Lower leg skin (tissue), 4 donors: Measurements from ENCODE around the gene GBF1. TPM values are rescaled to one million over a fixed set of nuclear protein-coding genes. Genes with fewer than 3 reads are reported as not detected.

ENCODE experiments used
- DNase-seq, 2 donors: peaks; one replicate each; pipeline ENCODE4 v3.0.0-alpha.2; 2019; ENCODE audit warnings: low spot score in 2 of 2
- H3K4me3 ChIP-seq: fragments of 200-600 bp; sonication (generic); 2 replicates; pipeline ENCODE4 v1.5.1; 2017; ENCODE audit warnings: mild to moderate bottlenecking, low read depth; ENCODE audit not compliant: poor library complexity, severe bottlenecking
- CTCF ChIP-seq, 3 donors: fragments of 450-650 bp; IDR thresholded peaks; one replicate each; pipeline ENCODE4 v1.5.1; 2016; ENCODE audit warnings: antibody characterized with exemption in 3 of 3, mild to moderate bottlenecking in 3 of 3, moderate library complexity in 2 of 3
- POLR2A ChIP-seq, 2 donors: fragments of 450-650 bp; IDR thresholded peaks; one replicate each; pipeline ENCODE4 v1.6.1; 2016 to 2017; ENCODE audit warnings: antibody characterized with exemption in 2 of 2, mild to moderate bottlenecking in 1 of 2, moderate library complexity in 1 of 2
- WGBS, 2 donors: methylation state at CpG; one replicate each; pipeline ENCODE4 v1.1.5; 2018; 5-methylcytosine and 5-hydroxymethylcytosine counted together
- intact Hi-C: fragments of 100-400 bp; cut with DNase I; formaldehyde crosslinking; loops from one replicate; pipeline ENCODE4 v1.15.0; 2023; ENCODE audit warnings: low total_unique reads
- total RNA-seq, 4 donors: library from RNA; depleted of rRNA; stranded (reverse); fragments of >200 nt; gene quantifications; one replicate each; pipeline ENCODE4 v1.1.0, GENCODE V29; 2016

The GBF1 gene, protein sequence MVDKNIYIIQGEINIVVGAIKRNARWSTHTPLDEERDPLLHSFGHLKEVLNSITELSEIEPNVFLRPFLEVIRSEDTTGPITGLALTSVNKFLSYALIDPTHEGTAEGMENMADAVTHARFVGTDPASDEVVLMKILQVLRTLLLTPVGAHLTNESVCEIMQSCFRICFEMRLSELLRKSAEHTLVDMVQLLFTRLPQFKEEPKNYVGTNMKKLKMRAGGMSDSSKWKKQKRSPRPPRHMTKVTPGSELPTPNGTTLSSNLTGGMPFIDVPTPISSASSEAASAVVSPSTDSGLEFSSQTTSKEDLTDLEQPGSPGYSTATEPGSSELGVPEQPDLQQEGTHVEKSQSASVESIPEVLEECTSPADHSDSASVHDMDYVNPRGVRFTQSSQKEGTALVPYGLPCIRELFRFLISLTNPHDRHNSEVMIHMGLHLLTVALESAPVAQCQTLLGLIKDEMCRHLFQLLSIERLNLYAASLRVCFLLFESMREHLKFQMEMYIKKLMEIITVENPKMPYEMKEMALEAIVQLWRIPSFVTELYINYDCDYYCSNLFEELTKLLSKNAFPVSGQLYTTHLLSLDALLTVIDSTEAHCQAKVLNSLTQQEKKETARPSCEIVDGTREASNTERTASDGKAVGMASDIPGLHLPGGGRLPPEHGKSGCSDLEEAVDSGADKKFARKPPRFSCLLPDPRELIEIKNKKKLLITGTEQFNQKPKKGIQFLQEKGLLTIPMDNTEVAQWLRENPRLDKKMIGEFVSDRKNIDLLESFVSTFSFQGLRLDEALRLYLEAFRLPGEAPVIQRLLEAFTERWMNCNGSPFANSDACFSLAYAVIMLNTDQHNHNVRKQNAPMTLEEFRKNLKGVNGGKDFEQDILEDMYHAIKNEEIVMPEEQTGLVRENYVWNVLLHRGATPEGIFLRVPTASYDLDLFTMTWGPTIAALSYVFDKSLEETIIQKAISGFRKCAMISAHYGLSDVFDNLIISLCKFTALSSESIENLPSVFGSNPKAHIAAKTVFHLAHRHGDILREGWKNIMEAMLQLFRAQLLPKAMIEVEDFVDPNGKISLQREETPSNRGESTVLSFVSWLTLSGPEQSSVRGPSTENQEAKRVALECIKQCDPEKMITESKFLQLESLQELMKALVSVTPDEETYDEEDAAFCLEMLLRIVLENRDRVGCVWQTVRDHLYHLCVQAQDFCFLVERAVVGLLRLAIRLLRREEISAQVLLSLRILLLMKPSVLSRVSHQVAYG (N-terminal part only)
- total RNA-seq: 10 to 100 TPM; 30.1 to 42.6 (median 39.1) TPM

DNA sequence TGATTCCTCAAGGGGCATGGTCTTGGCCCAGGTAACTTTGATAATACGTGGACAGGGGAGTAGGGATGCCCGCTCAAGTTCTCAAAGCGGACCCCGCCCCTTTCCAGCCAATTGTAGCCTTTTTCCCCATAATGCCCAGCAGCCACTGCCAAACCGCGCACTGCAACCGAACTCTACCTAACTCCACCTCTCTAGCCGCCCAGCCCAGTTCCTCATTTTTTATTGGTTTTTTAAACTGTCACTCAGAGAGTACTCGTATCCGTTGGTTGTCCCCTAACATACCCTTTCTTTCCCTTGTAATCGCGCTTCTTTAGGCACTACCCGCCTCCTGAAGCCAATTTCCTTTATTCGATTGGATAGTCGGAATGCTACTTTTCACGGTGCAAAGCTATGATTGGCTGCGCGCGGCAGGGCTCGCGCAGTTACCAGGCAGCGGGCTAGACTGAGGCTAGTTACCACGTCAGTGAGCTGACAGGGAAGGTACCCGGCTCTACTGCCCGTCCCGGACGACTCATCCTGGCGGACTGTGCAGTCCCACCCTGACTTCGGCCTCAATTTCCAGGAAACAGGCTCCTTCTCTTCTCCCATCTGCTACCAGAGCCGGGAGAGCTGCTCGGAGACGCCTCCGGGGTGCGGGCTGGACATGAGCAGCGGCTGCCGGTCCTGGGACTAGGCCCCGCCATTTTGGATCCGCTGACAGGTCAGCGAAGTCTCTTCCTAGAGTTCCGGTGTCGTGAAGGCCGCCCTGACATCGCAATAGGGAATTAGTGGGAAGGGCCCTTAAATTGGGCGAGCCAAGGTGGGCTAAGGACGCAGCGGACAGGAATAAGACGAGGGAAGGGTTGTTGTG is at the start of gene GBF1:
TSS of gene GBF1 (plus strand) at position 451 of the 850 bp plus-strand sequence. CDS start 13,407 bp downstream, outside the sequence.
- no peak for TF ChIP-seq POLR2A (IDR thresholded peaks at IDR 0.05)
- TF ChIP-seq CTCF (IDR thresholded peaks at IDR 0.05): no peak
- peak; percentile 96 to 98 for DNase-seq
- WGBS, 2 donors: 1% methylated on average over 36 to 47 of the region's 47 CpGs
- H3K4me3 ChIP-seq: peak within 1 kb of the TSS; percentile 73
- intact Hi-C loops: no loop called here

DNA sequence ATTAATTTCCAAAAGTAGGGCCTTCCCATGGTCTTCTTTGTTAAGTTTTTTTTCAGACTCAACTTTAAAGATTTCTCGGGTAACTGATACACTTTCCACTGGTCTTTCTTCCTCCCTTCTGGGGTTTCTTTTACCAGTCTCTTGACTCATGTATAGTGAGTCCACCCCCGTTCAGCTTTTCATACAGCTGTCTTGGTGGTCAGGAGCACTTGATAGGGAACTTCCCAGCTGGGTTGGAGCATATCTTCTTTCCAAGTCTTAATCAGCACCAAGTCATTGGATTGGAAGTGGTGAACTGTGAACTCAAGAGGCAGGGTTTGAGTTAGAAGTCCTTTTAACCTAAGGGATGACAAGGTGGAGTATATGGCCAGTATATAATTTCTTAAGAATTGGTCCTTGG is 48.4 kb upstream of the GBF1 start:
- no peak for TF ChIP-seq CTCF (IDR thresholded peaks at IDR 0.05)
- no peak for TF ChIP-seq POLR2A (IDR thresholded peaks at IDR 0.05)
- no peak overlapping the region for H3K4me3 ChIP-seq
- intact Hi-C loops: no loop called here
- WGBS, 2 donors: 69 to 84% methylated on average over 2 of the region's 2 CpGs
- DNase-seq: no peak

- intact Hi-C loops: no loop called here
- 80 to 82% methylated on average over 2 of the region's 2 CpGs for WGBS, 2 donors
- no peak overlapping the region for H3K4me3 ChIP-seq
- no peak for DNase-seq
- TF ChIP-seq CTCF (IDR thresholded peaks at IDR 0.05) (no peak), POLR2A (IDR thresholded peaks at IDR 0.05) (no peak)
Measured at GRCh38 chr10:102198027-102198426, 47.3 kb upstream of the GBF1 start.

- intact Hi-C loops: no loop called here
- H3K4me3 ChIP-seq: no peak overlapping the region
- 85 to 94% methylated on average over 9 to 31 of the region's 34 CpGs for WGBS, 2 donors
- TF ChIP-seq POLR2A (IDR thresholded peaks at IDR 0.05) (no peak), CTCF (IDR thresholded peaks at IDR 0.05) (no peak)
- no peak for DNase-seq
Measured at GRCh38 chr10:102200751-102201640, 44.3 kb upstream of the GBF1 start.
